Measurements from ENCODE around the gene TRIP12.
"Not testable (repeated sequence)": the region's sequence is repeated elsewhere in the genome, so short reads cannot be mapped to it uniquely, and the experiment has no call there.

TRIP12 gene

DNA sequence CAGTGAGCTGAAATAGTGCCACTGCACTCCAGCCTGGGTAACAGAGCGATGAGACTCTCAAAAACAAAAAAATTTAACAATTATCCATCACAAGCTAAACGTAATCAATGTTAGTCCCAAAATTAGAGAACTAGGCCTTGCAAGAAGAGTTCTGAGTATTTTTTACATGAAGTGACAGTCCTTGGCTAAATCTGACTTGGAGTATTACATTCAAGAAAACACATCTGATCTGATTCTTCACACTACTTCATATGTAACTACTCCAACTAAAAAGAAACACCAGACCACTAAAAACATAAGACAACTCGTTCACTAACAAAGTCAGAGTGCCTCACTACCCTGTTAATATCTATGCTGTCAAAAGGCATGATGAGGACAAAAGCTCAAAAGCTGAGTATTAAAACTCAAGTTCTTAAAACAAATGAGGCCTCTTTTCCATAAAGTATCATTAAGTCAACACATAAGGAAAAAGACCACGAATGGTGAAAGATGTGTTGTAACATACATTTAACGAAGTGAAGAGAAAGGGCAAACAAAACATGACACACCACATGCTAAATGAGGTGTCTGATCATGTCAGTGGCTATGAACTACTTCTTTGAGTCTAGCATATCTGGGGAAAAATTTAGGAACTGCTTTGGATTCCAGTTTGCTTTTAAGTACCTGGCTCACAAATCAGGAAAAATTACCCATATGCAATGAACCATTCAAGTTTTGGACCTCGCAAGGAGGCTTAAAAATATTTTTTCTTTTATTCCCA is 42.4 kb downstream of the TRIP12 start:
- no peak for FAIRE-seq
- no peak for DNase-seq (ENCODE audit: low spot score)

DNA sequence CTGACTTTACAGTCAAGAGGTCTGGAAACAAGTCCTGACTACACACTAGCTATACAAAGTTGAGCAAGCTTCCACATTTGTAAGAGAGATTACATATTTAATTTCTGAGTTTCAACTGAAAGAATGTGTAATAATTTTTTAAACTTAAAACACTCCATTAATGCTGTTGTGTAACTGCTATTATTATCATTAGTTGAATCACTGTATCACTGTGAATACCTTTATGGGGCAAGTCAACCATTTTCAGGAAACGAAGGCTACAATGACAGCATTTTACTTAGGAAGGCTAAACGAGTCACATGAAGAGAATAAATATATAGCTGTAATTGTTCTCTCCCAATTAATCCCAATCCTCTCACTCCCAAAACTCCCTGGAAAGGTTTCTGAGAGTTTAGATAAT is 46.3 kb downstream of the TRIP12 start:
- FAIRE-seq (no peak), DNase-seq (ENCODE audit: low spot score) (no peak)

DNA sequence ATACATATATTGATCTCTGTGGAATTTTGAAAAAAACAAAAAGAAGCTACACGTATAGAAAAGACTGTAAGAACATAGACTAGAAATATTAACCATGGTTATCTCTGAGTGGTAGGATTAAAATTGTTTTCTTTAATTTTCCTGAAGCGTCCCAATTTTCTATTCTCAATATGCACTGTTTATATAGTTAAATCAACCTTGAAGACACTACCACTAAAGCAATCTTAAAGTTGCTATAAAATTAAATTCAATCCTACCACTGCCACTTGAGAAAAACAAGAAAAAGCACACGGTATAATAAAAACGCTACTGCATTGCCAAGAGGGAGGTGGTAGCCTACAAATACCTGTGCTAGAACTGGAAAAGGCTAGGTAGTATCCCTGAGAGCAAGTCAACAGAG is 47.2 kb downstream of the TRIP12 start:
- FAIRE-seq: no peak
- no peak for DNase-seq (ENCODE audit: low spot score)

- FAIRE-seq (no peak), DNase-seq (ENCODE audit: low spot score) (no peak)
These were observed 48.7 kb downstream of the TRIP12 start for GRCh38 chr2:229873123-229873581.

GRCh38 chr2:229870903-229871656 is 50.7 kb downstream of the TRIP12 start:
- DNase-seq (ENCODE audit: low spot score) (no peak), FAIRE-seq (no peak)

GRCh38 chr2:229869226-229869625 is 52.6 kb downstream of the TRIP12 start:
- FAIRE-seq: no peak
- DNase-seq (ENCODE audit: low spot score): no peak

DNA sequence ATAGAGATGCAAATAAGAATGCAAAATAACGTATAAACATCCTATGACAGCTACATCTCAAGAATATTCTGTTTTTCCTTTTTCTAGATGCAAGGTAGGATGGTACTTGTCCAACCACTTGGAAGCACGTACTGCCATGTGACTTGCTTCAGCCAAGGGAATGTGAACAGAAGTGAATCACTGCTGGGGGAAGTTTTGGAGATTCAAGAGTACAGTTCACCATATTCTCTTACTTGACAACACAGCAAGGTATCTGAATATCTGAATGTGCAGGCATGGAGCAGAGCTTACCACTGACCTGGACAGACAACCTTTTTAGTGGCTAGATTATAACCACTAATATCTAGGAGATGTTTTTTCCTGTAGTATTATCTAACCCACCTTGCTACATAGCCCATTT is 53.0 kb downstream of the TRIP12 start:
- no peak for FAIRE-seq
- no peak for DNase-seq (ENCODE audit: low spot score)

- FAIRE-seq: no peak
- no peak for DNase-seq (ENCODE audit: low spot score)
These were observed 56.8 kb downstream of the TRIP12 start for GRCh38 chr2:229865033-229865432.

DNA sequence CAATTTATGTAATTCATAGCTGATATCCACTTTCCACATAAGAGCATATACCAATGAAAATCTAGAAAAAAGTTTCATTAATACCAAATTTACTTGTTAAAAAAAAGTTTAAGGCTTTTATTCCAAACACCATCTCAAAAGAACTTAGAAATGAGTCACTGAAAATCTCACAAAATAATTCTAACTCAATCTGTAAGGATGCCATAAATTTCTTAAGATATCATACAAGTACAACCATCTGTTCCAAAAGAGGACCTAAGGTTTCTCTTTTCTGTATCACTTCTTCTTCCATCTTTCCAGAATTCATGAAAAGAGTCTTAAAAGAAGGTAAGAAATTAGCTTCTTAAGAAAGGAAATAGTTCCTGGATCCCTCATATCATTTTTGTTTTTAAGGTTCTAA is 60.4 kb downstream of the TRIP12 start:
- DNase-seq (ENCODE audit: low spot score) (no peak), FAIRE-seq (no peak)

- FAIRE-seq (no peak), DNase-seq (ENCODE audit: low spot score) (no peak)
These were observed 61.5 kb downstream of the TRIP12 start for GRCh38 chr2:229860334-229860733.

GRCh38 chr2:229858351-229858750 is 63.5 kb downstream of the TRIP12 start:
- FAIRE-seq: no peak
- DNase-seq (ENCODE audit: low spot score): no peak

GRCh38 chr2:229857634-229858033 is 64.2 kb downstream of the TRIP12 start:
- FAIRE-seq (no peak), DNase-seq (ENCODE audit: low spot score) (no peak)

- DNase-seq (ENCODE audit: low spot score) (no peak), FAIRE-seq (no peak)
These were observed 65.4 kb downstream of the TRIP12 start for GRCh38 chr2:229856413-229856812.

DNA sequence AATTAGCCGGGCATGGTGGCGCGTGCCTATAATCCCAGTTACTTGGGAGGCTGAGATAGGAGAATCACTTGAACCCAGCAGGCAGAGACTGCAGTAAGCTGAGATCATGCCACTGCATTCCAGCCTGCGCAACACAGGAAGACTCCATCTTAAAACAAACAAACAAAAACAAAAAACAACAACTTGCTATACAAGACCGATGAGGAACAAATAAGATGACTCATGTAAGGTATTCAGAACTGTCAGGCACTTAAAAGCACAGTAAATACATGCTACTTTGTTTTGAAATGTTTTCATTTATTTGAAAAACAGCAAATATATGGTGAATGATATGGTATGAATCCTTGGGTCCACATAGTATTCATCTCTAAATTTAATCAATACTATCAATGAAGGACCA is 66.7 kb downstream of the TRIP12 start:
- DNase-seq (ENCODE audit: low spot score) (no peak), FAIRE-seq (no peak)

DNA sequence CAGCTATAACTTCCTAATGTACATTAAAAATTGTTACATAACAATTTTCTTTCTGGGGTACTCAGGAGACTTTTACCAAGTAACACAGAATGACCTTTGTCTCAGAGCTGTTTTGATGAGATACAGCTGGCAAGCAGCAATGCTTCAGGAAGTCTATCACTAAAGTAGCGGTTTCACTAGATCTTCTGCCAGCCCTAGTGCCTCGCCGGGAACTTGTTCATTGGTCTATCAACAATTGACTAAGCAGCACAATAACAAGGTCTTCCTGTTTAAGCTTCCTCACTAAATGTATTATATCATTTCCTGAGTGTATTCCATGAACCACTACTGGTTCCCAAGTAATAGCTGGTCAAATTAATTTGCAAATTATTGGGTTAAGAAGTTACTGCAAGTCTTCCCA is 69.2 kb downstream of the TRIP12 start:
- DNase-seq (ENCODE audit: low spot score) (no peak), FAIRE-seq (no peak)

DNA sequence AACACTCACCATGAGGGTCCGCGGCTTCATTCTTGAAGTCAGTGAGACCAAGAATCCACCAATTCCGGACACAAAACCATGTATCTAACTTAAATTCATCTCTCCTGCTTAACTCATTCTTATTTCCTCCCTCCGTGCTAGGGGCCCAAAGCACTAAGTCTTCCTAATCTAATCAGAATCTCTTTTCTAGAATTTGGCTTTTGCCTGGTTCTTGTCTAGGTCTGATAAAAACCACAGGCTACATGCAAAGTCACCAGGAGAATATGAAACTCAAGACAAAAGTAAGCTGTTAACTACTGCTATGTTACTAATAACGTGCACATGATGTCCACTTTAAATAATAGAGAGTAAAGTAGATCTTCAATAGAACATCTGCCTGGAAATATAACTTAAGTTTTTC is 69.9 kb downstream of the TRIP12 start:
- DNase-seq (ENCODE audit: low spot score) (no peak), FAIRE-seq (no peak)

DNA sequence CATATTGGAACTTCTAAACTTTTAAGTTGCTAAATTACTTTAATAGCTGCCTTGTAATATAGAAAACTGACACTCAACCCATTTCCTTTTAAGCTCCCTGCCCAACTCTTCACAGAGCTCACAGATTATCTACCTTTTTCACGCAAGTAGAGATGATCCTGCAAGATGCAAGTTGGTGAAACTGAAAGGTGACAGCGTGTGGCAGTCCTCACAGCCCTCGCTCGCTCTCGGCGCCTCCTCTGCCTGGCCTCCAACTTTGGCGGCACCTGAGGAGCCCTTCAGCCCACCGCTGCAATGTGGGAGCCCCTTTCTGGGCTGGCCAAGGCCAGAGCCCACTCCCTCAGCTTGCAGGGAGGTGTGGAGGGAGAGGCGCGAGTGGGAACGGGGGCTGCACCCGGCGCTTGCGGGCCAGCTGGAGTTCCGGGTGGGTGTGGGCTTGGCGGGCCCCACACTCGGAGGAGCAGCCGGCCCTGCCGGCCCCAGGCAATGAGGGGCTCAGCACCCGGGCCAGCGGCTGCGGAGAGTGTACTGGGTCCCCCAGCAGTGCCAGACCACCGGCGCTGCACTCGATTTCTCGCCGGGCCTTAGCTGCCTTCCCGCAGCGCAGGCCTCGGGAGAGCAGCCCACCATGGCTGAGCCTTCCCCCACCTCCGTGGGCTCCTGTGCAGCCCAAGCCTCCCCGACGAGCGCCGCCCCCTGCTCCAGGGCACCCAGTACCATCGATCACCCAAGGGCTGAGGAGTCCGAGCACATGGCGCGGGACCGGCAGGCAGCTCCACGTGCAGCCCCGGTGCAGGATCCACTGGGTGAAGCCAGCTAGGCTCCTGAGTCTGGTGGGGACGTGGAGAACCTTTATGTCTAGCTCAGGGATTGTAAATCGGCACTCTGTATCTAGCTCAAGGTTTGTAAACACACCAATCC is 71.2 kb downstream of the TRIP12 start:
- not testable (repeated sequence) for DNase-seq (ENCODE audit: low spot score); FAIRE-seq

GRCh38 chr2:229849073-229849472 is 72.7 kb downstream of the TRIP12 start:
- no peak for DNase-seq (ENCODE audit: low spot score)
- no peak for FAIRE-seq

DNA sequence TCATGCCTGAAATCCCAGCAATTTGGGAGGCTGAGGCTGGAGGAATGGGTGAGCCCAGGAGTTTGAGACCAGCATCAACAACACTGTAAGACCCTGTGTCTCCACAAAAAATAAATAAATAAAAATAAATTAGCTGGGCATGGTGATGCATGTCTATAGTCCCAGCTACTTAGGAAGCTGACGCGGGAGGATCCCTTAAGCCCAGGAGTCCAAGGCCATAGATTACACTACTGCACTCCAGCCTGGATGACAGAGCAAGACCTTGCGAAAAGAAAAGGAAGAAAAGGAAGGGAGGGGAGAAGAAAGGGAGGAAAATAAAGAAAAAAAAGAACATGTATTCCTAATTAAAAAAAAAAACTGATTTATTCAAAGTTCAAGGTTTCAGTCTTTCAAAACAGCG is 78.2 kb downstream of the TRIP12 start:
- no peak for FAIRE-seq

GRCh38 chr2:229838729-229839128 is 83.1 kb downstream of the TRIP12 start:
- no peak for FAIRE-seq
- no peak for DNase-seq (ENCODE audit: low spot score)

More for the DNA sequence above, 78.2 kb downstream of the TRIP12 start:
- no peak for DNase-seq (ENCODE audit: low spot score)

- DNase-seq (ENCODE audit: low spot score) (no peak), FAIRE-seq (no peak)
These were observed 85.0 kb downstream of the TRIP12 start for GRCh38 chr2:229836847-229837246.
